Measurements from ENCODE around the gene CCDC144A. TPM values are rescaled to one million over a fixed set of nuclear protein-coding genes. Genes with fewer than 3 reads are reported as not detected.
"Not testable (repeated sequence)": the region's sequence is repeated elsewhere in the genome, so short reads cannot be mapped to it uniquely, and the experiment has no call there.

The CCDC144A gene
- polyA plus RNA-seq, 1 experiment, result 0.36 TPM

GRCh38 chr17:16676676-16677268, 13.3 kb upstream of the CCDC144A start:
- H3K27ac ChIP-seq (ENCODE audit: low read depth, low read length), result no peak overlapping the region
- ChIA-PET POLR2A (no interaction called here), CTCF (no interaction called here)
- DNase-seq (ENCODE audit: low read depth, low spot score), result no peak
- TF ChIP-seq, protein P1, sequence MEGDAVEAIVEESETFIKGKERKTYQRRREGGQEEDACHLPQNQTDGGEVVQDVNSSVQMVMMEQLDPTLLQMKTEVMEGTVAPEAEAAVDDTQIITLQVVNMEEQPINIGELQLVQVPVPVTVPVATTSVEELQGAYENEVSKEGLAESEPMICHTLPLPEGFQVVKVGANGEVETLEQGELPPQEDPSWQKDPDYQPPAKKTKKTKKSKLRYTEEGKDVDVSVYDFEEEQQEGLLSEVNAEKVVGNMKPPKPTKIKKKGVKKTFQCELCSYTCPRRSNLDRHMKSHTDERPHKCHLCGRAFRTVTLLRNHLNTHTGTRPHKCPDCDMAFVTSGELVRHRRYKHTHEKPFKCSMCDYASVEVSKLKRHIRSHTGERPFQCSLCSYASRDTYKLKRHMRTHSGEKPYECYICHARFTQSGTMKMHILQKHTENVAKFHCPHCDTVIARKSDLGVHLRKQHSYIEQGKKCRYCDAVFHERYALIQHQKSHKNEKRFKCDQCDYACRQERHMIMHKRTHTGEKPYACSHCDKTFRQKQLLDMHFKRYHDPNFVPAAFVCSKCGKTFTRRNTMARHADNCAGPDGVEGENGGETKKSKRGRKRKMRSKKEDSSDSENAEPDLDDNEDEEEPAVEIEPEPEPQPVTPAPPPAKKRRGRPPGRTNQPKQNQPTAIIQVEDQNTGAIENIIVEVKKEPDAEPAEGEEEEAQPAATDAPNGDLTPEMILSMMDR (IDR thresholded peaks at IDR 0.05; ENCODE audit: low read depth, low read length), result no peak
- H3K9me3 ChIP-seq (ENCODE audit: control insufficient read depth, insufficient read depth, low read length), result no peaks in the 10 kb centered on the region; the same call in 1 of the 2 replicates
- no peak overlapping the region for H3K4me3 ChIP-seq (ENCODE audit: low read depth, low read length)
- peaks cover 13% of the 10 kb centered on the region for H3K27me3 ChIP-seq (ENCODE audit: control insufficient read depth, insufficient read depth, low read length)

- peaks cover 14% of the 10 kb centered on the region for H3K27me3 ChIP-seq (ENCODE audit: control insufficient read depth, insufficient read depth, low read length)
- H3K9me3 ChIP-seq (ENCODE audit: control insufficient read depth, insufficient read depth, low read length); DNase-seq (ENCODE audit: low read depth, low spot score); CTCF ChIA-PET; H3K4me3 ChIP-seq (ENCODE audit: low read depth, low read length); POLR2A ChIA-PET; H3K27ac ChIP-seq (ENCODE audit: low read depth, low read length): not testable (repeated sequence)
Measured at GRCh38 chr17:16683290-16684138, 6.5 kb upstream of the CCDC144A start.

- H3K9me3 ChIP-seq (ENCODE audit: control insufficient read depth, insufficient read depth, low read length), result peaks cover 14% of the 10 kb centered on the region; the same call in 1 of the 2 replicates
- H3K4me3 ChIP-seq (ENCODE audit: low read depth, low read length); DNase-seq (ENCODE audit: low read depth, low spot score); POLR2A ChIA-PET; H3K27ac ChIP-seq (ENCODE audit: low read depth, low read length); CTCF ChIA-PET: not testable (repeated sequence)
- H3K27me3 ChIP-seq (ENCODE audit: control insufficient read depth, insufficient read depth, low read length), result peaks cover 10% of the 10 kb centered on the region
Measured at GRCh38 chr17:16686019-16686418, 4.0 kb upstream of the CCDC144A start.

GRCh38 chr17:16687151-16687550, 2.9 kb upstream of the CCDC144A start:
- POLR2A ChIA-PET; DNase-seq (ENCODE audit: low read depth, low spot score): not testable (repeated sequence)
- CTCF ChIA-PET, result interaction anchor here (0.7 kb wide), 1 partner anchor 236 kb away, joined by 8 read pairs; no protein-coding TSS in a partner anchor

DNA sequence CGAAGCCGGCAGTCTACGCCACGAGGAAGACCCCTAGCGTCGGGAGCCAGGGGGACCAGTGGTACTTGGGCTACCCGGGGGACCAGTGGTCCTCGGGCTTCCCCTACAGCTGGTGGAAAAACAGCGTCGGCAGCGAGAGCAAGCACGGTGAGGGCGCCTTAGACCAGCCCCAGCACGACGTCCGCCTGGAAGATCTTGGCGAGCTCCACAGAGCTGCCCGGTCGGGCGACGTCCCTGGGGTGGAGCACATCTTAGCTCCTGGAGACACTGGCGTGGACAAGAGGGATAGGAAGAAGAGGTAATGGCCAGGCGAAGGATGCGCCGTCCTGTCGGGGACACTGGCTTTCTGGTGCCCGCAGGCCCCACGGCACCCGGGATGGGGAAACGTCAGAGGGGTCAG, 406 bp downstream of the CCDC144A start:
- H3K27ac ChIP-seq (ENCODE audit: low read depth, low read length); DNase-seq (ENCODE audit: low read depth, low spot score); H3K4me3 ChIP-seq (ENCODE audit: low read depth, low read length); H3K27me3 ChIP-seq (ENCODE audit: control insufficient read depth, insufficient read depth, low read length); POLR2A ChIA-PET; CTCF ChIA-PET: not testable (repeated sequence)
- H3K9me3 ChIP-seq (ENCODE audit: control insufficient read depth, insufficient read depth, low read length), result peaks cover 11% of the 10 kb centered on the region; the same call in 1 of the 2 replicates

More at GRCh38 chr17:16687151-16687550, 2.9 kb upstream of the CCDC144A start:
- H3K27me3 ChIP-seq (ENCODE audit: control insufficient read depth, insufficient read depth, low read length), result peaks cover 10% of the 10 kb centered on the region
- H3K9me3 ChIP-seq (ENCODE audit: control insufficient read depth, insufficient read depth, low read length), result peaks cover 14% of the 10 kb centered on the region; the same call in 1 of the 2 replicates
- not testable (repeated sequence) for H3K27ac ChIP-seq (ENCODE audit: low read depth, low read length); H3K4me3 ChIP-seq (ENCODE audit: low read depth, low read length)

- POLR2A ChIA-PET; H3K27me3 ChIP-seq (ENCODE audit: control insufficient read depth, insufficient read depth, low read length); H3K9me3 ChIP-seq (ENCODE audit: control insufficient read depth, insufficient read depth, low read length); DNase-seq (ENCODE audit: low read depth, low spot score); CTCF ChIA-PET; H3K4me3 ChIP-seq (ENCODE audit: low read depth, low read length); H3K27ac ChIP-seq (ENCODE audit: low read depth, low read length): not testable (repeated sequence)
Measured at GRCh38 chr17:16697603-16698002, 7.6 kb downstream of the CCDC144A start.

DNA sequence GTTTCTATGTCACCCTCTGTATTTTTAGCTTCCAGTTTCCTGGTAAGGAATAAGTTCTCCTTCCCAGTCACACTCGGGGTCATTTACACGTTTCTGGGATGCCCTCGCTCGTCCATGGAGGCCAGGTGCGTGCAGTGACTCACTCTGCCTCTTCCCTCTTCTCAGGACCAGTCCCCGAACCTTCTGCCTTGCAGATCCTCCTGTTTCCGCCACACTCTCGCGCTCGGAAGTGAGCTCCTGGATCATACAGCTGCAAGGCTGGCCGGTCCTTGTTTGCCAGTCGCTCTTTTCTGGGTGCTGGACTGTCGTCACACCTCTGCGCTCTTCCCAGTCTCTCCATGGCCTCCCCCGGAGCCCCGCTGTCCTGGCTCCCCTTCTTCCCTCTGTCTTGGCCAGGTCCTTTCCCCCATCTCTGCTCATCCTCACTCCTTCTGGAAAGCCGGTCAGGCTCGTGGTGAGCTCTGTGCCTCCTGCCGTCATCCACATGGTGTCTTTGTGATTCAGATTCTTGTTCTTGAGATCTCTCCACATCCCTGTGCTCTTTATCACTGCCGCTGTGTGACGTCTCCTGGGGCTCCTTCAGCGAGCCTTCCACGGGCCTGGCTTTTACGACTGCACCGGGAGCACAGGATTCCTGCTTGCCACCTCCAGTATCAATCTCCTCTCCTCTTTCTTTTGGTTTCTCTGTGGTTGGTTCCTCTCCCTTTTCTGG, 55.6 kb downstream of the CCDC144A start:
- H3K4me3 ChIP-seq (ENCODE audit: low read depth, low read length); POLR2A ChIA-PET; H3K9me3 ChIP-seq (ENCODE audit: control insufficient read depth, insufficient read depth, low read length); CTCF ChIA-PET; H3K27ac ChIP-seq (ENCODE audit: low read depth, low read length); H3K27me3 ChIP-seq (ENCODE audit: control insufficient read depth, insufficient read depth, low read length); DNase-seq (ENCODE audit: low read depth, low spot score): not testable (repeated sequence)

DNA sequence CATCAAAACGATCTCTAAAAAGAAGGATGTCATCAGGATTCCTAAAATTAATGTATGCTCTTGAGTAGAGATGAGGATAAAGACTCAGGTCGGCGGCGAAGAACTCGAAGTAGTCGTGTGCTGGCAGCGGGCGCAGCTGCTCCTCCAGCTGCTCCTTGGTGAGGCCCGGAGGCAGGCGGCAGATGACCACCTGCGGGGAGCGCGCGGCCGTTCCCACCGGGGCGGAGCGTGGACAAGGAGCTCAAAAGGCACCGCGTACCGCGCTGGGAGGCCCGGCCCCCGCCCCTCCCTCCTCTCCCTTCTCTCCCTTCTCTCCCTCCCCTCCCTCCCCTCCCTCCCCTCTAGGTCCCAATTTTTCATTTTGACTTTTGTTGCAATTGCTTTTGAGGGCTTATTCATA, 56.5 kb downstream of the CCDC144A start:
- H3K9me3 ChIP-seq (ENCODE audit: control insufficient read depth, insufficient read depth, low read length); DNase-seq (ENCODE audit: low read depth, low spot score); H3K4me3 ChIP-seq (ENCODE audit: low read depth, low read length); CTCF ChIA-PET; POLR2A ChIA-PET; H3K27me3 ChIP-seq (ENCODE audit: control insufficient read depth, insufficient read depth, low read length); H3K27ac ChIP-seq (ENCODE audit: low read depth, low read length): not testable (repeated sequence)

GRCh38 chr17:16750515-16750914, 60.5 kb downstream of the CCDC144A start:
- H3K9me3 ChIP-seq (ENCODE audit: control insufficient read depth, insufficient read depth, low read length); DNase-seq (ENCODE audit: low read depth, low spot score); H3K27me3 ChIP-seq (ENCODE audit: control insufficient read depth, insufficient read depth, low read length); CTCF ChIA-PET; POLR2A ChIA-PET; H3K27ac ChIP-seq (ENCODE audit: low read depth, low read length); H3K4me3 ChIP-seq (ENCODE audit: low read depth, low read length): not testable (repeated sequence)

Measured in AG04450 (cell line).